ENCODE data around the gene CDKL1. TPM values are rescaled to one million over a fixed set of nuclear protein-coding genes. Genes with fewer than 3 reads are reported as not detected.

The CDKL1 gene
- total and polyA plus RNA-seq, 2 donors (not counting 3 experiments of a cell fraction or from before 2014, with no cell fraction given): 2.6 to 9.7 TPM

GRCh38 chr14:50359631-50360030 is 37.0 kb downstream of the CDKL1 start:
- intact Hi-C loops (cut with micrococcal nuclease): no loop called here
- ChIA-PET POLR2A (interaction anchor here (0.6 kb wide), 1 partner anchor 11 kb away, joined by 3 read pairs; no protein-coding TSS in a partner anchor), CTCF (interaction anchor here (1.1 to 1.4 kb wide), 2 partner anchors 15 to 39 kb away, joined by 3 read pairs; no protein-coding TSS in a partner anchor)
- Histone ChIP-seq H3K4me1 (ENCODE audit: control insufficient read depth, extremely low read depth, insufficient read depth, low read length) (peaks cover 12% of the 10 kb centered on the region), H3K79me2 (ENCODE audit: control insufficient read depth, insufficient read depth, low read length) (no peaks in the 10 kb centered on the region), H3K4me3 (replicated peaks in 1 of 3; ENCODE audit: insufficient read depth in 1 of 3, low read depth in 1 of 3, low read length in 3 of 3) (no peak overlapping the region), H3K9ac (replicated peaks; ENCODE audit: extremely low read depth, insufficient read depth, low read length) (no peak overlapping the region), H3K27ac (ENCODE audit: insufficient read depth, low read depth, low read length) (no peak overlapping the region), H3K4me2 (ENCODE audit: insufficient read depth, low read length) (no peak overlapping the region), H3K9me1 (replicated peaks; ENCODE audit: control insufficient read depth, extremely low read depth, insufficient read depth, low read length) (no peaks in the 10 kb centered on the region), H2AFZ (ENCODE audit: low read depth, low read length) (no peak overlapping the region), H3K36me3 (ENCODE audit: control insufficient read depth in 2 of 2, extremely low read depth in 1 of 2, insufficient read depth in 2 of 2, low read length in 2 of 2) (no peaks in the 10 kb centered on the region), H4K20me1 (replicated peaks; ENCODE audit: control insufficient read depth, extremely low read depth, insufficient read depth, low read length) (no peaks in the 10 kb centered on the region), H3K27me3 (ENCODE audit: control insufficient read depth in 2 of 2, insufficient read depth in 2 of 2, low read length in 2 of 2) (no peaks in the 10 kb centered on the region), H3K9me3 (replicated peaks; ENCODE audit: control insufficient read depth, insufficient read depth, low read length) (no peaks in the 10 kb centered on the region)
- TF ChIP-seq POLR2A (IDR thresholded peaks at IDR 0.05; ENCODE audit: low read depth, low read length) (no peak), GATA2 (IDR thresholded peaks at IDR 0.05; ENCODE audit: insufficient read depth, insufficient read length, low read depth, low read length) (no peak), FOS (IDR thresholded peaks at IDR 0.05; ENCODE audit: borderline replicate concordance, insufficient read depth, low read length) (no peak), POLR2AphosphoS5 (IDR thresholded peaks at IDR 0.05; ENCODE audit: insufficient read depth, low read depth, low read length) (no peak)
- DNase-seq (ENCODE audit: low read depth, low spot score): no peak
- no peak for FAIRE-seq
- dilution Hi-C loops (cut with MboI; ENCODE audit: extremely low pct_ligation_motif_present, low sequenced_read_pairs): no loop called here
- no TSS peak for BruUV-seq (replicated peaks)

DNA sequence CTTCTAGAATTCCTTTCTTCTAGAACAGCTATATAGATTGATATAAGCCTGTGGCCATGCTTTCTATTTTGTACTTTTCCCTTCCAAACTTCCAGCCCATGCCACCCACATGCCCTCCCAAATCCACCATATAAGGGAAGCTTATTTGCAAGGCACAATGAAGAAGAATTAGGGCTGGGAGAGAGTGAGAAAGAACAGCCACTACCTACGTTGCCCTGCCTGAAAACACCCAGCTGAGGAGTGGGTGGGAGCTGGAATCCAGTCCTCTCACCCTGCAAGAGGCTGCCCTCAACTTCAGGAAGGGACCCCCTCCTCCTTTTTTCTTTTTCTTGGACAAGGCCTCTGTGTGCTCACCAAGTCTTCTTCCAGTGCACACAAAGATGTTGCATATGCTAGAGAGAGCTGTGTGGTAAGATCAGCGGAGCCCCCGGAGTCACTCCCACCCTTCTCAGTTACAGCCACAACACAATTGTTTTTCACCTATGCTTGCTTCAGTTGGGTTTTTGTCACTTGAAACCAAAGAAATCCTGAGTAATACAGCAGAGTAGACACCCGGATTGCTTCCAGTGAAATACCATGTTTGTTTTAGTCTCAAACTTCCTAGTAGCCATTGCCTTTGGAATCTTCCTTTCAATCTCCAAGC is 38.8 kb downstream of the CDKL1 start:
- dilution Hi-C loops (cut with MboI; ENCODE audit: extremely low pct_ligation_motif_present, low sequenced_read_pairs): no loop called here
- no peaks in the 10 kb centered on the region for H3K27me3 ChIP-seq (ENCODE audit: control insufficient read depth in 2 of 2, insufficient read depth in 2 of 2, low read length in 2 of 2)
- H3K27ac ChIP-seq (ENCODE audit: insufficient read depth, low read depth, low read length): no peak overlapping the region
- H3K36me3 ChIP-seq (ENCODE audit: control insufficient read depth in 2 of 2, extremely low read depth in 1 of 2, insufficient read depth in 2 of 2, low read length in 2 of 2): no peaks in the 10 kb centered on the region
- no peaks in the 10 kb centered on the region for H3K9me1 ChIP-seq (replicated peaks; ENCODE audit: control insufficient read depth, extremely low read depth, insufficient read depth, low read length)
- FAIRE-seq (no peak), DNase-seq (ENCODE audit: low read depth, low spot score) (no peak)
- intact Hi-C loops (cut with micrococcal nuclease): no loop called here
- H3K4me1 ChIP-seq (ENCODE audit: control insufficient read depth, extremely low read depth, insufficient read depth, low read length): no peaks in the 10 kb centered on the region
- H3K4me2 ChIP-seq (ENCODE audit: insufficient read depth, low read length): no peak overlapping the region
- no peak overlapping the region for H3K9ac ChIP-seq (replicated peaks; ENCODE audit: extremely low read depth, insufficient read depth, low read length)
- no peaks in the 10 kb centered on the region for H4K20me1 ChIP-seq (replicated peaks; ENCODE audit: control insufficient read depth, extremely low read depth, insufficient read depth, low read length)
- ChIA-PET POLR2A (no interaction called here), CTCF (no interaction called here)
- TF ChIP-seq GATA2 (IDR thresholded peaks at IDR 0.05; ENCODE audit: insufficient read depth, insufficient read length, low read depth, low read length): no peak
- TF ChIP-seq, protein P1, sequence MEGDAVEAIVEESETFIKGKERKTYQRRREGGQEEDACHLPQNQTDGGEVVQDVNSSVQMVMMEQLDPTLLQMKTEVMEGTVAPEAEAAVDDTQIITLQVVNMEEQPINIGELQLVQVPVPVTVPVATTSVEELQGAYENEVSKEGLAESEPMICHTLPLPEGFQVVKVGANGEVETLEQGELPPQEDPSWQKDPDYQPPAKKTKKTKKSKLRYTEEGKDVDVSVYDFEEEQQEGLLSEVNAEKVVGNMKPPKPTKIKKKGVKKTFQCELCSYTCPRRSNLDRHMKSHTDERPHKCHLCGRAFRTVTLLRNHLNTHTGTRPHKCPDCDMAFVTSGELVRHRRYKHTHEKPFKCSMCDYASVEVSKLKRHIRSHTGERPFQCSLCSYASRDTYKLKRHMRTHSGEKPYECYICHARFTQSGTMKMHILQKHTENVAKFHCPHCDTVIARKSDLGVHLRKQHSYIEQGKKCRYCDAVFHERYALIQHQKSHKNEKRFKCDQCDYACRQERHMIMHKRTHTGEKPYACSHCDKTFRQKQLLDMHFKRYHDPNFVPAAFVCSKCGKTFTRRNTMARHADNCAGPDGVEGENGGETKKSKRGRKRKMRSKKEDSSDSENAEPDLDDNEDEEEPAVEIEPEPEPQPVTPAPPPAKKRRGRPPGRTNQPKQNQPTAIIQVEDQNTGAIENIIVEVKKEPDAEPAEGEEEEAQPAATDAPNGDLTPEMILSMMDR (IDR thresholded peaks at IDR 0.05; ENCODE audit: extremely low read depth in 1 of 2, insufficient read depth in 1 of 2, low read depth in 1 of 2, low read length in 2 of 2): no peak
- TF ChIP-seq JUN (IDR thresholded peaks at IDR 0.05; ENCODE audit: borderline replicate concordance, insufficient read depth, insufficient read length, low read depth): no peak
- TF ChIP-seq POLR2A (IDR thresholded peaks at IDR 0.05; ENCODE audit: low read depth, low read length): no peak
- TF ChIP-seq MYC (IDR thresholded peaks at IDR 0.05; ENCODE audit: low read depth, low read length): no peak
- TF ChIP-seq FOS (IDR thresholded peaks at IDR 0.05; ENCODE audit: borderline replicate concordance, insufficient read depth, low read length): no peak
- TF ChIP-seq, protein P2, sequence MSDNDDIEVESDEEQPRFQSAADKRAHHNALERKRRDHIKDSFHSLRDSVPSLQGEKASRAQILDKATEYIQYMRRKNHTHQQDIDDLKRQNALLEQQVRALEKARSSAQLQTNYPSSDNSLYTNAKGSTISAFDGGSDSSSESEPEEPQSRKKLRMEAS (IDR thresholded peaks at IDR 0.05; ENCODE audit: insufficient read depth, insufficient read length): no peak
- TF ChIP-seq EZH2 (IDR thresholded peaks at IDR 0.05; ENCODE audit: borderline replicate concordance, low read depth, low read length, severe bottlenecking): no peak
- TF ChIP-seq POLR2AphosphoS5 (IDR thresholded peaks at IDR 0.05; ENCODE audit: insufficient read depth, low read depth, low read length): no peak
- no peaks in the 10 kb centered on the region for H3K9me3 ChIP-seq (replicated peaks; ENCODE audit: control insufficient read depth, insufficient read depth, low read length)
- no peaks in the 10 kb centered on the region for H3K79me2 ChIP-seq (ENCODE audit: control insufficient read depth, insufficient read depth, low read length)
- H3K4me3 ChIP-seq (replicated peaks in 1 of 3; ENCODE audit: insufficient read depth in 1 of 3, low read depth in 1 of 3, low read length in 3 of 3): no peak overlapping the region
- BruUV-seq (replicated peaks): no TSS peak
- no peak overlapping the region for H2AFZ ChIP-seq (ENCODE audit: low read depth, low read length)

Data from endothelial cell of umbilical vein (primary cell).